GM10266 (cell line): Measurements from ENCODE around the gene KCNH3.
"Not testable (repeated sequence)": the region's sequence is repeated elsewhere in the genome, so short reads cannot be mapped to it uniquely, and the experiment has no call there.

Experiments
- DNase-seq: peaks from one replicate; pipeline ENCODE4 v3.0.0; 2012; ENCODE audit errors: extremely low spot score
- CTCF ChIP-seq: IDR thresholded peaks from 2 replicates; pipeline ENCODE4 v1.5.1; 2012; ENCODE audit warnings: mild to moderate bottlenecking, low read depth; ENCODE audit not compliant: control insufficient read depth, insufficient read depth; ENCODE audit errors: missing control alignments

KCNH3 gene

GRCh38 chr12:49603721-49604120 is 64.9 kb downstream of the KCNH3 start:
- DNase-seq, result no peak
- no peak for TF ChIP-seq CTCF

GRCh38 chr12:49604856-49605255 is 66.0 kb downstream of the KCNH3 start:
- no peak for TF ChIP-seq CTCF
- DNase-seq, result no peak

- DNase-seq, result not testable (repeated sequence)
Observed at GRCh38 chr12:49605539-49605938, 66.7 kb downstream of the KCNH3 start, which contains the start of gene FAM186B. Gene FAM186B, minus strand, starts transcription at chr12:49605639. Its CDS starts 162 bp downstream, at chr12:49605477.
